Keratinocyte (primary cell): Measurements from ENCODE around the gene SMIM20. TPM values are rescaled to one million over a fixed set of nuclear protein-coding genes. Genes with fewer than 3 reads are reported as not detected.

Experiments
- DNase-seq: peaks from one replicate; pipeline ENCODE4 v3.0.0-alpha.2; 2011; ENCODE audit warnings: low read depth, missing footprints, low spot score
- FAIRE-seq: peaks from 2 replicates; lab custom pipeline; 2011; peaks lifted over from hg19 to GRCh38; lab: Jason Lieb, UNC
- H2AFZ ChIP-seq: 2 replicates; pipeline ENCODE4 v1.6.0; 2012; ENCODE audit warnings: low read length, control low read depth, inconsistent platforms; ENCODE audit not compliant: control insufficient read depth
- H3K27ac ChIP-seq: 2 replicates; pipeline ENCODE4 v1.5.1; 2011; ENCODE audit warnings: low read length; ENCODE audit not compliant: control insufficient read depth, insufficient read depth
- H3K27me3 ChIP-seq: 3 replicates; pipeline ENCODE4 v1.6.0; 2011; ENCODE audit warnings: low read length; ENCODE audit not compliant: control insufficient read depth, insufficient read depth; ENCODE audit errors: extremely low read depth
- H3K36me3 ChIP-seq, 2 experiments: 2 replicates in 1 of 2; 3 replicates in 1 of 2; pipeline ENCODE4 v1.5.1; 2011; ENCODE audit warnings: low read length in 2 of 2, mild to moderate bottlenecking in 1 of 2; ENCODE audit not compliant: control insufficient read depth in 2 of 2, insufficient read depth in 2 of 2; ENCODE audit errors: extremely low read depth in 1 of 2
- H3K4me1 ChIP-seq: 3 replicates; pipeline ENCODE4 v1.5.1; 2011; ENCODE audit warnings: low read length; ENCODE audit not compliant: control insufficient read depth, insufficient read depth; ENCODE audit errors: extremely low read depth
- H3K4me2 ChIP-seq: 3 replicates; pipeline ENCODE4 v1.6.0; 2011; ENCODE audit warnings: low read depth, low read length; ENCODE audit not compliant: control insufficient read depth, insufficient read depth; ENCODE audit errors: extremely low read depth
- H3K4me3 ChIP-seq, 3 experiments: fragments of 200-600 bp in 1 of 3; sonication (generic) in 1 of 3; 2 replicates in 2 of 3; 3 replicates in 1 of 3; pipeline ENCODE4 v1.5.1; 2011 to 2016; ENCODE audit warnings: low read length in 3 of 3, mild to moderate bottlenecking in 3 of 3, control low read depth in 2 of 3, inconsistent platforms in 1 of 3, low read depth in 1 of 3, mixed read lengths in 1 of 3, mixed run types in 1 of 3, moderate library complexity in 1 of 3; ENCODE audit not compliant: control insufficient read depth in 2 of 3, insufficient read depth in 2 of 3; ENCODE audit errors: extremely low read depth in 1 of 3
- H3K79me2 ChIP-seq: 2 replicates; pipeline ENCODE4 v1.6.0; 2012; ENCODE audit warnings: low read length; ENCODE audit not compliant: control insufficient read depth, insufficient read depth
- H3K9ac ChIP-seq: 3 replicates; pipeline ENCODE4 v1.6.0; 2011; ENCODE audit warnings: low read length; ENCODE audit not compliant: control insufficient read depth, insufficient read depth; ENCODE audit errors: extremely low read depth
- H3K9me1 ChIP-seq: 3 replicates; pipeline ENCODE4 v1.6.0; 2011; ENCODE audit warnings: low read length; ENCODE audit not compliant: control insufficient read depth, insufficient read depth; ENCODE audit errors: extremely low read depth
- H3K9me3 ChIP-seq: 2 replicates; pipeline ENCODE4 v1.5.1; 2012; ENCODE audit warnings: low read depth, low read length; ENCODE audit not compliant: control insufficient read depth
- H4K20me1 ChIP-seq: 3 replicates; pipeline ENCODE4 v1.6.0; 2011; ENCODE audit warnings: low read length; ENCODE audit not compliant: control insufficient read depth, insufficient read depth; ENCODE audit errors: extremely low read depth
- EZH2 ChIP-seq: IDR thresholded peaks from one replicate; pipeline ENCODE4 v1.6.1; 2012; ENCODE audit warnings: inconsistent platforms, mild to moderate bottlenecking, low read length, moderate library complexity
- dilution Hi-C: fragments of 300-500 bp; cut with MboI; formaldehyde crosslinking; loops from one replicate; pipeline ENCODE4 v1.7.0; 2020; ENCODE audit warnings: low sequenced_read_pairs; ENCODE audit not compliant: extremely low pct_ligation_motif_present
- polyA plus RNA-seq, 5 experiments: library from polyadenylated mRNA; depleted of rRNA in 3 of 5; stranded (reverse) in 3 of 5; stranded (forward) in 1 of 5; unstranded in 1 of 5; fragments of >200 nt; gene quantifications; 1 replicate in 1 of 5; 2 replicates in 3 of 5; 3 replicates in 1 of 5; pipeline versions ENCODE4 v1.2.1 to v1.2.3, GENCODE V29; 2011 to 2012; ENCODE audit warnings: missing spikeins in 2 of 5, low read depth in 1 of 5, low replicate concordance in 1 of 5
- TF ChIP-seq, protein P1 (sequence below), 3 experiments: IDR thresholded peaks in 1 of 3; conservative IDR thresholded peaks in 1 of 3; optimal IDR thresholded peaks in 1 of 3; 2 replicates in 2 of 3; 3 replicates in 1 of 3; pipeline versions ENCODE3 to v1.5.1; 2011; ENCODE audit warnings: low read length in 3 of 3, mild to moderate bottlenecking in 3 of 3, moderate library complexity in 2 of 3, control low read depth in 1 of 3, inconsistent platforms in 1 of 3; ENCODE audit not compliant: insufficient read depth in 2 of 3; ENCODE audit errors: extremely low read depth in 1 of 3

The SMIM20 gene
- polyA plus RNA-seq, 1 donor (not counting 4 experiments of a cell fraction or from before 2014, with no cell fraction given), result 29.5 TPM

DNA sequence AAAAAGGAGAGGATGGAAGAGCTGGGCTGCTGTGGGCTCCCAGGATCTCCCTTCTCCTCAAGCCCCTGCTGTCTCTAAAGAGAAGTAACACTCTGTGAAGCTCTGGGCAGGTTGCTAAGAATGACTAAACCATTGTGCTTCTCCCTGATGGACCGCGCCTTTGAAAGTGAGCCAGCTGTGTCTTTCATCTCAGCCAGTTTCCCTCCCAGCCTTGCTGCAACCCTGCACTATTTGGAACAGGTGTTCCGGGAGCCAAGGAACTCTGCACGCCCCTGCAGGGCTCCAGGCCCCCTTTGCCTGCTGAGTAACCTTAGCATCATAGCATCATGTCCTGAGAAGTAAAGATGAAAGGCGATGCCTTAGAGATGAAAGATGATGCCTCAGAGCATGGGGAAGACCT, 39.7 kb downstream of the SMIM20 start:
- Histone ChIP-seq H3K36me3 (no peaks in the 10 kb centered on the region), H3K79me2 (no peaks in the 10 kb centered on the region), H3K4me1 (peaks cover 3% of the 10 kb centered on the region), H2AFZ (no peak overlapping the region), H3K9ac (no peak overlapping the region), H3K27ac (no peak overlapping the region), H3K4me3 (no peak overlapping the region), H3K9me1 (no peaks in the 10 kb centered on the region), H3K27me3 (peaks cover 8% of the 10 kb centered on the region), H4K20me1 (no peaks in the 10 kb centered on the region), H3K4me2 (no peak overlapping the region), H3K9me3 (no peaks in the 10 kb centered on the region)
- dilution Hi-C loops, result no loop called here
- peak; percentile 90 for FAIRE-seq
- TF ChIP-seq, protein P1, sequence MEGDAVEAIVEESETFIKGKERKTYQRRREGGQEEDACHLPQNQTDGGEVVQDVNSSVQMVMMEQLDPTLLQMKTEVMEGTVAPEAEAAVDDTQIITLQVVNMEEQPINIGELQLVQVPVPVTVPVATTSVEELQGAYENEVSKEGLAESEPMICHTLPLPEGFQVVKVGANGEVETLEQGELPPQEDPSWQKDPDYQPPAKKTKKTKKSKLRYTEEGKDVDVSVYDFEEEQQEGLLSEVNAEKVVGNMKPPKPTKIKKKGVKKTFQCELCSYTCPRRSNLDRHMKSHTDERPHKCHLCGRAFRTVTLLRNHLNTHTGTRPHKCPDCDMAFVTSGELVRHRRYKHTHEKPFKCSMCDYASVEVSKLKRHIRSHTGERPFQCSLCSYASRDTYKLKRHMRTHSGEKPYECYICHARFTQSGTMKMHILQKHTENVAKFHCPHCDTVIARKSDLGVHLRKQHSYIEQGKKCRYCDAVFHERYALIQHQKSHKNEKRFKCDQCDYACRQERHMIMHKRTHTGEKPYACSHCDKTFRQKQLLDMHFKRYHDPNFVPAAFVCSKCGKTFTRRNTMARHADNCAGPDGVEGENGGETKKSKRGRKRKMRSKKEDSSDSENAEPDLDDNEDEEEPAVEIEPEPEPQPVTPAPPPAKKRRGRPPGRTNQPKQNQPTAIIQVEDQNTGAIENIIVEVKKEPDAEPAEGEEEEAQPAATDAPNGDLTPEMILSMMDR (optimal IDR thresholded peaks at IDR 0.05 in 1 of 3, IDR thresholded peaks at IDR 0.05 in 1 of 3, conservative IDR thresholded peaks at IDR 0.05 in 1 of 3; ENCODE audit: extremely low read depth in 1 of 3, insufficient read depth in 2 of 3, low read length in 3 of 3), result peak in 2 of 3 experiments; percentile 18 to 37
- no peak for TF ChIP-seq EZH2
- peak; percentile 23 for DNase-seq

GRCh38 chr4:25954293-25954904, 40.4 kb downstream of the SMIM20 start:
- no peak for FAIRE-seq
- H3K4me3 ChIP-seq, result no peak overlapping the region

More at GRCh38 chr4:25954293-25954904, 40.4 kb downstream of the SMIM20 start:
- Histone ChIP-seq H3K79me2 (no peaks in the 10 kb centered on the region), H2AFZ (no peak overlapping the region), H3K9me3 (no peaks in the 10 kb centered on the region), H3K36me3 (no peaks in the 10 kb centered on the region), H3K27ac (no peak overlapping the region), H3K4me2 (no peak overlapping the region), H3K9me1 (no peaks in the 10 kb centered on the region), H4K20me1 (no peaks in the 10 kb centered on the region), H3K9ac (no peak overlapping the region), H3K4me1 (peaks cover 3% of the 10 kb centered on the region), H3K27me3 (peaks cover 8% of the 10 kb centered on the region)
- no peak for DNase-seq
- TF ChIP-seq, protein P1 (optimal IDR thresholded peaks at IDR 0.05 in 1 of 3, IDR thresholded peaks at IDR 0.05 in 1 of 3, conservative IDR thresholded peaks at IDR 0.05 in 1 of 3; ENCODE audit: extremely low read depth in 1 of 3, insufficient read depth in 2 of 3, low read length in 3 of 3), result no peak
- TF ChIP-seq EZH2, result no peak
- dilution Hi-C loops, result no loop called here
